Measurements from ENCODE around the gene KRT1. TPM values are rescaled to one million over a fixed set of nuclear protein-coding genes. Genes with fewer than 3 reads are reported as not detected.

Gene KRT1
- total RNA-seq, 1 donor from 2014 or later: not detected

DNA sequence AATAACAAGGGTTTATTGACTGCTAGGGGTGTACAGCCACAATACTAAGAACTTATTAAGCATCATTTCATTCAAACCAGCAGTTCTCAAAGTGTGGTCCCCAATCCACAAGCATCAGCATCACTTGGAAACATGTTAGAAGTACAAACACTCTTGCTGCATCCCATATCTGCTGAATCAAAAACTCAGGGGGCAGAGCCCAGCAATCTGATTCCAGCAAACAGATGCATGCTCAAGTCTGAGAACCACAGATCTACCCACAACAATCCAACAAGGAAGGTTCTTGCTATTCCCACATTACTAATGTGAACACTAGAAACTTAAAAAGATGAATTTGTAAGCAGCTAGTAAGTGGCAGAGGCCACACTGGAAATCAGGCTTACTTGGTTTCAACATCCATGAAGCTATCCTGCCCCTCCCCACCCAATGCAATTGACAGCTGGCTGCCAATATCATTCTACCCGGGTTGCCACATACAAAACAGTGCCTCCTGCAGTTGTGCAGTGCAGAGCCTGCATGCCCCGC is 16.9 kb upstream of the KRT1 start:
- FAIRE-seq: no peak
- no peaks in the 10 kb centered on the region for H4K20me1 ChIP-seq (ENCODE audit: insufficient read depth, low read length)
- H3K27ac ChIP-seq (ENCODE audit: low read depth, low read length): no peak overlapping the region
- H3K4me1 ChIP-seq (ENCODE audit: insufficient read depth, low read length): no peaks in the 10 kb centered on the region
- H3K4me3 ChIP-seq (ENCODE audit: insufficient read depth, low read depth, low read length): no peak overlapping the region
- H3K79me2 ChIP-seq (ENCODE audit: insufficient read depth, low read length): no peaks in the 10 kb centered on the region
- H3K27me3 ChIP-seq (ENCODE audit: insufficient read depth, low read length): peaks cover 13% of the 10 kb centered on the region
- Mint-ChIP-seq H3K4me3 (ENCODE audit: unreplicated experiment) (no peak overlapping the region), H3K4me1 (ENCODE audit: low read depth, unreplicated experiment) (no peaks in the 10 kb centered on the region), H3K27me3 (ENCODE audit: low read depth, unreplicated experiment) (peaks cover 84% of the 10 kb centered on the region), H3K9me3 (ENCODE audit: unreplicated experiment) (peaks cover 4% of the 10 kb centered on the region), H3K36me3 (ENCODE audit: low read depth, unreplicated experiment) (no peaks in the 10 kb centered on the region), H3K27ac (ENCODE audit: unreplicated experiment) (no peak overlapping the region)
- H3K36me3 ChIP-seq (ENCODE audit: insufficient read depth, low read length): no peaks in the 10 kb centered on the region
- H3K9me3 ChIP-seq (ENCODE audit: insufficient read depth, low read depth, low read length): no peaks in the 10 kb centered on the region
- no peak overlapping the region for H3K4me2 ChIP-seq (ENCODE audit: low read length)
- no peak for DNase-seq (ENCODE audit: low read depth)
- H2AFZ ChIP-seq (ENCODE audit: low read depth, low read length): no peak overlapping the region
- no peak overlapping the region for H3K9ac ChIP-seq (ENCODE audit: low read length)
- TF ChIP-seq, protein P1, sequence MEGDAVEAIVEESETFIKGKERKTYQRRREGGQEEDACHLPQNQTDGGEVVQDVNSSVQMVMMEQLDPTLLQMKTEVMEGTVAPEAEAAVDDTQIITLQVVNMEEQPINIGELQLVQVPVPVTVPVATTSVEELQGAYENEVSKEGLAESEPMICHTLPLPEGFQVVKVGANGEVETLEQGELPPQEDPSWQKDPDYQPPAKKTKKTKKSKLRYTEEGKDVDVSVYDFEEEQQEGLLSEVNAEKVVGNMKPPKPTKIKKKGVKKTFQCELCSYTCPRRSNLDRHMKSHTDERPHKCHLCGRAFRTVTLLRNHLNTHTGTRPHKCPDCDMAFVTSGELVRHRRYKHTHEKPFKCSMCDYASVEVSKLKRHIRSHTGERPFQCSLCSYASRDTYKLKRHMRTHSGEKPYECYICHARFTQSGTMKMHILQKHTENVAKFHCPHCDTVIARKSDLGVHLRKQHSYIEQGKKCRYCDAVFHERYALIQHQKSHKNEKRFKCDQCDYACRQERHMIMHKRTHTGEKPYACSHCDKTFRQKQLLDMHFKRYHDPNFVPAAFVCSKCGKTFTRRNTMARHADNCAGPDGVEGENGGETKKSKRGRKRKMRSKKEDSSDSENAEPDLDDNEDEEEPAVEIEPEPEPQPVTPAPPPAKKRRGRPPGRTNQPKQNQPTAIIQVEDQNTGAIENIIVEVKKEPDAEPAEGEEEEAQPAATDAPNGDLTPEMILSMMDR (IDR thresholded peaks at IDR 0.05; ENCODE audit: insufficient read depth, low read depth, low read length): no peak
- TF ChIP-seq EZH2 (IDR thresholded peaks at IDR 0.05; ENCODE audit: insufficient read depth, low read length): no peak

DNA sequence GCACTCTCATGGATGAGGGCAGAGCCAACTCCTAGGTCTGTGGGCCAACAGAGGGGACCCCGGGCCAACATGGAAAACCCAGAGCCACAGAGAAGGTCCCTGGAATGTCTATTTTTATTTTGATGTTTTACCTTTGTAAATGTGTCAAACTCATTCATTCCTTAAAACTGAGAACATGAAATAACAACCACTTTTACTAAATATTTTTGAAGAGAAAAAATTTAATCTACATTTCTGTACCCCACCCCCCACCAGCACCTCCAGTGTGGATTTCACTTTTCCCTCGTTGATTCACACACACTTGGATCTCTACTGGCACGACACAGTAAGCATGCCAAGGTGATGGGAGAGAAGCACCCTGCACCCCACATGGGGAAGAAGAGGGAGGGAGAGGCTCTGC is 16.4 kb upstream of the KRT1 start:
- H3K4me1 ChIP-seq (ENCODE audit: insufficient read depth, low read length): no peaks in the 10 kb centered on the region
- H3K36me3 Mint-ChIP-seq (ENCODE audit: low read depth, unreplicated experiment): no peaks in the 10 kb centered on the region
- DNase-seq (ENCODE audit: low read depth) (no peak), FAIRE-seq (no peak)
- H3K9me3 Mint-ChIP-seq (ENCODE audit: unreplicated experiment): peaks cover 4% of the 10 kb centered on the region
- H3K4me2 ChIP-seq (ENCODE audit: low read length): no peak overlapping the region
- no peak overlapping the region for H3K27ac Mint-ChIP-seq (ENCODE audit: unreplicated experiment)
- H3K79me2 ChIP-seq (ENCODE audit: insufficient read depth, low read length): no peaks in the 10 kb centered on the region
- no peak for TF ChIP-seq EZH2 (IDR thresholded peaks at IDR 0.05; ENCODE audit: insufficient read depth, low read length)
- TF ChIP-seq, protein P1 (IDR thresholded peaks at IDR 0.05; ENCODE audit: insufficient read depth, low read depth, low read length): no peak
- H4K20me1 ChIP-seq (ENCODE audit: insufficient read depth, low read length): no peaks in the 10 kb centered on the region
- H3K27me3 ChIP-seq (ENCODE audit: insufficient read depth, low read length): peaks cover 18% of the 10 kb centered on the region
- H3K4me3 ChIP-seq (ENCODE audit: insufficient read depth, low read depth, low read length): no peak overlapping the region
- H2AFZ ChIP-seq (ENCODE audit: low read depth, low read length): no peak overlapping the region
- no peak overlapping the region for H3K4me3 Mint-ChIP-seq (ENCODE audit: unreplicated experiment)
- H3K27ac ChIP-seq (ENCODE audit: low read depth, low read length): no peak overlapping the region
- no peaks in the 10 kb centered on the region for H3K4me1 Mint-ChIP-seq (ENCODE audit: low read depth, unreplicated experiment)
- H3K36me3 ChIP-seq (ENCODE audit: insufficient read depth, low read length): no peaks in the 10 kb centered on the region
- no peak overlapping the region for H3K9ac ChIP-seq (ENCODE audit: low read length)
- H3K27me3 Mint-ChIP-seq (ENCODE audit: low read depth, unreplicated experiment): peaks cover 84% of the 10 kb centered on the region
- H3K9me3 ChIP-seq (ENCODE audit: insufficient read depth, low read depth, low read length): no peaks in the 10 kb centered on the region

- Mint-ChIP-seq H3K9me3 (ENCODE audit: unreplicated experiment) (peaks cover 4% of the 10 kb centered on the region), H3K27me3 (ENCODE audit: low read depth, unreplicated experiment) (peaks cover 85% of the 10 kb centered on the region), H3K4me3 (ENCODE audit: unreplicated experiment) (no peak overlapping the region), H3K4me1 (ENCODE audit: low read depth, unreplicated experiment) (peaks cover 4% of the 10 kb centered on the region), H3K36me3 (ENCODE audit: low read depth, unreplicated experiment) (no peaks in the 10 kb centered on the region), H3K27ac (ENCODE audit: unreplicated experiment) (no peak overlapping the region)
- Histone ChIP-seq H3K4me2 (ENCODE audit: low read length) (no peak overlapping the region), H3K79me2 (ENCODE audit: insufficient read depth, low read length) (no peaks in the 10 kb centered on the region), H3K4me1 (ENCODE audit: insufficient read depth, low read length) (no peaks in the 10 kb centered on the region), H3K4me3 (ENCODE audit: insufficient read depth, low read depth, low read length) (no peak overlapping the region), H3K9ac (ENCODE audit: low read length) (no peak overlapping the region), H3K27ac (ENCODE audit: low read depth, low read length) (no peak overlapping the region), H3K36me3 (ENCODE audit: insufficient read depth, low read length) (no peaks in the 10 kb centered on the region), H3K9me3 (ENCODE audit: insufficient read depth, low read depth, low read length) (no peaks in the 10 kb centered on the region), H4K20me1 (ENCODE audit: insufficient read depth, low read length) (no peaks in the 10 kb centered on the region), H3K27me3 (ENCODE audit: insufficient read depth, low read length) (peaks cover 32% of the 10 kb centered on the region), H2AFZ (ENCODE audit: low read depth, low read length) (no peak overlapping the region)
- FAIRE-seq: no peak
- DNase-seq (ENCODE audit: low read depth): no peak
- TF ChIP-seq EZH2 (IDR thresholded peaks at IDR 0.05; ENCODE audit: insufficient read depth, low read length): no peak
- TF ChIP-seq, protein P1 (IDR thresholded peaks at IDR 0.05; ENCODE audit: insufficient read depth, low read depth, low read length): no peak
These were observed 14.8 kb upstream of the KRT1 start for GRCh38 chr12:52695039-52695438.

Measured in astrocyte (in vitro differentiated cells and primary cell).